Measurements from ENCODE around the gene OIP5. TPM values are rescaled to one million over a fixed set of nuclear protein-coding genes. Genes with fewer than 3 reads are reported as not detected.

OIP5 gene
- total and polyA plus RNA-seq, 10 of the 15 experiments (the other 5 are each of a cell fraction or from before 2014, with no cell fraction given) = 4.8 to 61.4 (median 22.1) TPM

GRCh38 chr15:41291065-41291631 lies 41.2 kb downstream of the OIP5 start (continued):
- TF ChIP-seq SIX5 (IDR thresholded peaks at IDR 0.05; ENCODE audit: low read depth, low read length, severe bottlenecking) (no peak), ZNF622 (IDR thresholded peaks at IDR 0.05) (no peak), YBX1 (IDR thresholded peaks at IDR 0.05) (no peak), SMARCA5 (IDR thresholded peaks at IDR 0.05) (peak; percentile 74), SUPT20H (IDR thresholded peaks at IDR 0.05; ENCODE audit: borderline replicate concordance, control insufficient read depth, low read depth, low read length) (no peak), FOXK2 (IDR thresholded peaks at IDR 0.05) (no peak), MEF2A (IDR thresholded peaks at IDR 0.05; ENCODE audit: insufficient read depth, low read depth, low read length) (no peak), SREBF1 (IDR thresholded peaks at IDR 0.05; ENCODE audit: low read length) (no peak), TARDBP (IDR thresholded peaks at IDR 0.05; ENCODE audit: borderline replicate concordance) (no peak), NFYB (IDR thresholded peaks at IDR 0.05; ENCODE audit: insufficient read depth, low read depth, low read length) (no peak), NR2C2 (IDR thresholded peaks at IDR 0.05; ENCODE audit: borderline replicate concordance, control insufficient read depth, insufficient read length, low read depth) (no peak), NBN (IDR thresholded peaks at IDR 0.05) (0 out of 2 replicates have a peak, but pooled peaks have one; percentile 75), BCL11A (IDR thresholded peaks at IDR 0.05; ENCODE audit: low read depth, low read length) (0 out of 2 replicates have a peak, but pooled peaks have one; percentile 31), HDGF (IDR thresholded peaks at IDR 0.05) (no peak), NFYA (IDR thresholded peaks at IDR 0.05; ENCODE audit: borderline replicate concordance, low read depth, low read length) (no peak), KLF5 (IDR thresholded peaks at IDR 0.05; ENCODE audit: partially characterized antibody) (no peak), ZBTB40 (IDR thresholded peaks at IDR 0.05; ENCODE audit: borderline replicate concordance) (no peak), MEF2B (IDR thresholded peaks at IDR 0.05; ENCODE audit: partially characterized antibody, poor library complexity, severe bottlenecking) (peak; percentile 24), EP300 (IDR thresholded peaks at IDR 0.05; ENCODE audit: borderline replicate concordance in 1 of 2, control insufficient read depth in 1 of 2, low read depth in 2 of 2, low read length in 2 of 2) (peak in 1 of 2 experiments; percentile 32; a peak in 1 of 4 replicates), SUZ12 (IDR thresholded peaks at IDR 0.05; ENCODE audit: unreplicated experiment) (no peak), RAD21 (IDR thresholded peaks at IDR 0.05; ENCODE audit: insufficient read depth, low read depth, low read length) (no peak)
- TF ChIP-seq, protein P1, sequence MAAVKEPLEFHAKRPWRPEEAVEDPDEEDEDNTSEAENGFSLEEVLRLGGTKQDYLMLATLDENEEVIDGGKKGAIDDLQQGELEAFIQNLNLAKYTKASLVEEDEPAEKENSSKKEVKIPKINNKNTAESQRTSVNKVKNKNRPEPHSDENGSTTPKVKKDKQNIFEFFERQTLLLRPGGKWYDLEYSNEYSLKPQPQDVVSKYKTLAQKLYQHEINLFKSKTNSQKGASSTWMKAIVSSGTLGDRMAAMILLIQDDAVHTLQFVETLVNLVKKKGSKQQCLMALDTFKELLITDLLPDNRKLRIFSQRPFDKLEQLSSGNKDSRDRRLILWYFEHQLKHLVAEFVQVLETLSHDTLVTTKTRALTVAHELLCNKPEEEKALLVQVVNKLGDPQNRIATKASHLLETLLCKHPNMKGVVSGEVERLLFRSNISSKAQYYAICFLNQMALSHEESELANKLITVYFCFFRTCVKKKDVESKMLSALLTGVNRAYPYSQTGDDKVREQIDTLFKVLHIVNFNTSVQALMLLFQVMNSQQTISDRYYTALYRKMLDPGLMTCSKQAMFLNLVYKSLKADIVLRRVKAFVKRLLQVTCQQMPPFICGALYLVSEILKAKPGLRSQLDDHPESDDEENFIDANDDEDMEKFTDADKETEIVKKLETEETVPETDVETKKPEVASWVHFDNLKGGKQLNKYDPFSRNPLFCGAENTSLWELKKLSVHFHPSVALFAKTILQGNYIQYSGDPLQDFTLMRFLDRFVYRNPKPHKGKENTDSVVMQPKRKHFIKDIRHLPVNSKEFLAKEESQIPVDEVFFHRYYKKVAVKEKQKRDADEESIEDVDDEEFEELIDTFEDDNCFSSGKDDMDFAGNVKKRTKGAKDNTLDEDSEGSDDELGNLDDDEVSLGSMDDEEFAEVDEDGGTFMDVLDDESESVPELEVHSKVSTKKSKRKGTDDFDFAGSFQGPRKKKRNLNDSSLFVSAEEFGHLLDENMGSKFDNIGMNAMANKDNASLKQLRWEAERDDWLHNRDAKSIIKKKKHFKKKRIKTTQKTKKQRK (IDR thresholded peaks at IDR 0.05; ENCODE audit: low read depth, low read length) = no peak
